Nephron progenitor cell (in vitro differentiated cells): ENCODE data around the gene KCNMA1.

Experiments used
- DNase-seq: peaks from one replicate; pipeline ENCODE4 v3.0.0; 2021
- H3K27ac Mint-ChIP-seq: 2 replicates; pipeline ENCODE4 v1.8.0; 2021; ENCODE audit warnings: mild to moderate bottlenecking, moderate library complexity, mixed read lengths
- H3K27me3 Mint-ChIP-seq: 2 replicates; pipeline ENCODE4 v1.8.0; 2021; ENCODE audit warnings: mild to moderate bottlenecking, low read depth, mixed read lengths; ENCODE audit not compliant: poor library complexity
- H3K36me3 Mint-ChIP-seq: 2 replicates; pipeline ENCODE4 v1.8.0; 2021; ENCODE audit warnings: low read depth, mixed read lengths
- H3K4me1 Mint-ChIP-seq: 2 replicates; pipeline ENCODE4 v1.8.0; 2021; ENCODE audit warnings: mixed read lengths
- H3K4me3 Mint-ChIP-seq: 2 replicates; pipeline ENCODE4 v1.8.0; 2021; ENCODE audit warnings: mild to moderate bottlenecking, moderate library complexity, mixed read lengths
- H3K9me3 Mint-ChIP-seq: 2 replicates; pipeline ENCODE4 v1.8.0; 2021; ENCODE audit warnings: mild to moderate bottlenecking, moderate library complexity, mixed read lengths
- TF ChIP-seq, protein P1 (sequence below): fragments of 200-600 bp; sonication (generic); IDR thresholded peaks from 2 replicates; pipeline ENCODE4 v1.5.0; 2021; ENCODE audit warnings: antibody characterized with exemption

Gene KCNMA1

GRCh38 chr10:77643795-77644468 lies 6.3 kb upstream of the KCNMA1 start:
- Mint-ChIP-seq H3K4me1 (peaks cover 5% of the 10 kb centered on the region), H3K27me3 (peaks cover 44% of the 10 kb centered on the region), H3K36me3 (no peaks in the 10 kb centered on the region), H3K27ac (no peak overlapping the region), H3K9me3 (peaks cover 25% of the 10 kb centered on the region), H3K4me3 (no peak overlapping the region)
- peak; percentile 24 for DNase-seq
- TF ChIP-seq, protein P1, sequence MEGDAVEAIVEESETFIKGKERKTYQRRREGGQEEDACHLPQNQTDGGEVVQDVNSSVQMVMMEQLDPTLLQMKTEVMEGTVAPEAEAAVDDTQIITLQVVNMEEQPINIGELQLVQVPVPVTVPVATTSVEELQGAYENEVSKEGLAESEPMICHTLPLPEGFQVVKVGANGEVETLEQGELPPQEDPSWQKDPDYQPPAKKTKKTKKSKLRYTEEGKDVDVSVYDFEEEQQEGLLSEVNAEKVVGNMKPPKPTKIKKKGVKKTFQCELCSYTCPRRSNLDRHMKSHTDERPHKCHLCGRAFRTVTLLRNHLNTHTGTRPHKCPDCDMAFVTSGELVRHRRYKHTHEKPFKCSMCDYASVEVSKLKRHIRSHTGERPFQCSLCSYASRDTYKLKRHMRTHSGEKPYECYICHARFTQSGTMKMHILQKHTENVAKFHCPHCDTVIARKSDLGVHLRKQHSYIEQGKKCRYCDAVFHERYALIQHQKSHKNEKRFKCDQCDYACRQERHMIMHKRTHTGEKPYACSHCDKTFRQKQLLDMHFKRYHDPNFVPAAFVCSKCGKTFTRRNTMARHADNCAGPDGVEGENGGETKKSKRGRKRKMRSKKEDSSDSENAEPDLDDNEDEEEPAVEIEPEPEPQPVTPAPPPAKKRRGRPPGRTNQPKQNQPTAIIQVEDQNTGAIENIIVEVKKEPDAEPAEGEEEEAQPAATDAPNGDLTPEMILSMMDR: peak; percentile 42

- Mint-ChIP-seq H3K27ac (no peak overlapping the region), H3K9me3 (peaks cover 25% of the 10 kb centered on the region), H3K27me3 (peaks cover 53% of the 10 kb centered on the region), H3K4me3 (no peak overlapping the region), H3K36me3 (no peaks in the 10 kb centered on the region), H3K4me1 (peaks cover 13% of the 10 kb centered on the region)
- TF ChIP-seq, protein P1: peak; percentile 85
- peak; percentile 73 for DNase-seq
These were observed 4.3 kb upstream of the KCNMA1 start for GRCh38 chr10:77641788-77642397.

GRCh38 chr10:77641344-77641743 lies 3.7 kb upstream of the KCNMA1 start:
- H3K4me3 Mint-ChIP-seq: no peak overlapping the region
- DNase-seq: no peak
- no peak overlapping the region for H3K27ac Mint-ChIP-seq
- H3K27me3 Mint-ChIP-seq: peaks cover 57% of the 10 kb centered on the region
- no peaks in the 10 kb centered on the region for H3K36me3 Mint-ChIP-seq
- peaks cover 24% of the 10 kb centered on the region for H3K9me3 Mint-ChIP-seq
- TF ChIP-seq, protein P1: no peak
- peaks cover 18% of the 10 kb centered on the region for H3K4me1 Mint-ChIP-seq

- TF ChIP-seq, protein P1: no peak
- Mint-ChIP-seq H3K4me1 (peaks cover 30% of the 10 kb centered on the region), H3K36me3 (no peaks in the 10 kb centered on the region), H3K27me3 (peaks cover 65% of the 10 kb centered on the region), H3K4me3 (no peak overlapping the region), H3K9me3 (peaks cover 13% of the 10 kb centered on the region), H3K27ac (no peak overlapping the region)
- DNase-seq: no peak
These were observed 2.6 kb upstream of the KCNMA1 start for GRCh38 chr10:77640167-77640566.

DNA sequence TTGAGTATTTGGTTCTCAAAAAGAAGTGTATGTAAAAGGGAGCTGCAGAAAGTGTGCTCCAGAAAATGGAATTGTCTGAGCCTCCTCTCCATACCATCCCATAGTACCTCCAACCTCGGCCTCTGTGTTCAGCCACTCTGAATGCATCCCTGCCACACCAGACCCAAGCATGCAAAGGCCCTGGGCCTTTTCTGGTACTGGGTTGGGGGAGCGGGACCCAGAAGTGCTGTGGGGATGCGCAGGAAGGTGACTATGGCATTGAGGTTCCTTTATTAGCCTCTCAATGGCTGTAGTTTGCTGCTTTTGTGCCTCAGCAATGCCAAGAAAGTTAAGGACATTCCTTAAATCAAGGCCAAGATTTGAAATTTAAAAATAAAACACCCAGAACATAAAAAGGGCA lies 2.1 kb upstream of the KCNMA1 start:
- DNase-seq: no peak
- H3K9me3 Mint-ChIP-seq: peaks cover 9% of the 10 kb centered on the region
- peaks cover 31% of the 10 kb centered on the region for H3K4me1 Mint-ChIP-seq
- no peak overlapping the region for H3K27ac Mint-ChIP-seq
- H3K4me3 Mint-ChIP-seq: no peak overlapping the region
- TF ChIP-seq, protein P1: no peak
- H3K27me3 Mint-ChIP-seq: peaks cover 69% of the 10 kb centered on the region
- H3K36me3 Mint-ChIP-seq: no peaks in the 10 kb centered on the region
